Epidermal melanocyte (primary cell): Measurements from ENCODE around the gene INSRR.
A peak's percentile ranks its signal among the peaks of the same experiment; 100 is the strongest.

Source experiments
- DNase-seq: peaks from one replicate; pipeline ENCODE4 v3.0.0; 2011; ENCODE audit warnings: low spot score; ENCODE audit not compliant: insufficient read length

The INSRR gene

GRCh38 chr1:156833603-156834002, 25.3 kb downstream of the INSRR start:
- DNase-seq = no peak

- no peak for DNase-seq
These were observed 26.5 kb downstream of the INSRR start for GRCh38 chr1:156832434-156832833.

DNA sequence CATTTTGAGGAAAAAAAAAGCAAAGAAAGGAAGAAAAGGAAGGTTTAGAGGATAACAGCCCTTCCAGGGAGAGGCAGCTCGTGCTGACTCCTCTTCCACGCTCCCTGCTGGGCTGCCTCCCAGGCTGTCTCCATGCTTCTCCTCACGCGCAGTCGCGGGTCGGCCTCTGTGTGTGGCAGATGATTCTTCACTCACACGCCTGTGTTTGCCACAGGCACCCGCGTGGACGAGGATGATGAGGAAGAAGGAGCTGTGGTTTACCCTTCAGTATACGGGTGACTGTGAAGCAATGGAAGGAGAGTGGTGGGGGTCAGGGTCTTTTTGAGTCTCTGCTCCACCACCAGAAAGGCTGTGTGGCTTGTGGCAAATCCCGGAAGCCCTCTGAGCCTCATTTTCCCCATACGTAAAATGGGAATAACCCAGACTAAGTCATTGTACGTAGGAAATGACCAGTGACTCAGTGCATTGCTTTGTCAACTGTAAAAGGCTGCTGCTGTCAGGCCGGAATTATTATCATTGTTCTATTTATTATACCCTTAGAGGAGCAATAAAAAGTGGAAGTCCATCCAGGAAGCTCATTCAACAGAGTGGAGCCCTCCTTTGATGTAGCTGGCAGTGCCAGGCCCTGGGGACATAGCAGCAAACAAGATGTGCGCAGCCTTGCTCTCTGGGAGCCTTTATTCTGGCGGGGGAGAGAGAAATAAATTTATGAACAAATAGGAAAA, 30.4 kb downstream of the INSRR start:
- no peak for DNase-seq

- no peak for DNase-seq
These were observed 32.3 kb downstream of the INSRR start for GRCh38 chr1:156826630-156827029.

DNA sequence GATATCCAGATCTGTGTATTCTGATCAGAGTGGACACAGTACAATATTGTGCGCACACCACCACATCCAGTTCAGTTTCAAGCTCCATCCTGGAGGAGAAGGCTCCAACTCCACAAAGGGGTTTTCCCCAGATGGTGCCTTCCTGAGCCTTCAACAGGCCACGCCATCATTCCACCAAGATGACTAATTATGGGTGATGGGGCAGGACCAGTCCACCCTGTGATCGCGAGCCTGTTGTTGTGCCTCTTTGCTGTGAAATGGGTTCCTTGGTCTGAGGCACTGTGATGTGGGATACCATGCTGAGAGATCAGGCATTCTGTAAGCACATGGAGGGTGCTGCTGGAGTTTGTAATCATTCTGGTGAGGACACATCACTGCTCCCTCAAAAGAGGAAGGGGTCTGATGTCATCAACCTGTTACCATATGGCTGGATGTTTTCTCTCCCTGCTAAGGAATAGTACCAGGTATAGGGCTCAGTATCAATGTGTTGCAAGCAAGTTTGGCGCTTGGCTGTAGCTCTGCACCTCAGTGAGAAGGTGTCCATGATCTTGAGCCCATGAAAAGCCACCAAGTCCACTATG, 35.6 kb downstream of the INSRR start:
- no peak for DNase-seq

DNA sequence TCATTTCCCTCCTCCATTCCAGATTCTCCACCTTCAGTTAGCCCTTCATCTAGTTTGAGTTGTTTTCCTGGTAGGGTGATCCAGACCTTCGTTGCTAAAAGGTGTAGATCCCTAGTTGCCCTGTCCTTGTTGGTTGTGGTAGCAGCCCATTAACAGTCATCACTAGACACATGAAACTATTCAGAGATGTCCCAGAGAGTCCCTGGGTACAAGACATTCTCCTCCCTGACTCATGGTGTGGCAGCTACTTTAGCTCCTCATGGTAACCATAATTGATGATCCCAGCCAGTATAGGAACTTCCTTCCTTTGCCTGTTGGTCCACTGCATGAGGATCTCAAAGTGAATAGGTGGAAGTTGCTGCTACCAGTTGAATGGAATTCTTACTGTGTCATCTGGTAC, 36.2 kb downstream of the INSRR start:
- DNase-seq = no peak

GRCh38 chr1:156821801-156822200, 37.1 kb downstream of the INSRR start:
- no peak for DNase-seq

GRCh38 chr1:156816561-156817328, 42.2 kb downstream of the INSRR start, which contains the start of gene SH2D2A:
SH2D2A (minus strand) TSS chr1:156816848; CDS start chr1:156816708, 140 bp downstream.
- no peak for DNase-seq

DNA sequence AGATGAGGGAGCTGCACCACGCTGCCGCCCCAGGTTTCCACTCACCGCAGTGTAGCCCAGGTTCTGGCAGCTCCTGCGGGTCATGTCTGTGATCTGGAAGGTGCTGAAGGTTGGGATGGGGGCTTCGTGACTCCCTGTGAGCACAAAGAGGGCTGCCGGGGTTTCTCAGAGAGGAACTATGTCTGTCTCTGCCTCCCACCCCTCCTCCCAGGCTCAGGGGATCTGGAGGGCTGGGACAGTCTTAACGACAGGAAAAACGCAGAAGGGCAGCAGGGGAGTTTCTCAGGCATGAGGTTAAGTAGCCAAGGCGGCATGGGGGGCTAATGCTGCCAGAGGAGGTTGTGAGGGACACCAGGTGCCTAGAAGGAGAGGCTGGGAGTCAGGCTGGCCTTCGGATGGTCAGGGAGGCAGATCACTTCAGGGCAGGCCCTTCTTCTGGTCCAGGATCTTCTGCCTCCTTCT, 42.9 kb downstream of the INSRR start:
- no peak for DNase-seq

DNA sequence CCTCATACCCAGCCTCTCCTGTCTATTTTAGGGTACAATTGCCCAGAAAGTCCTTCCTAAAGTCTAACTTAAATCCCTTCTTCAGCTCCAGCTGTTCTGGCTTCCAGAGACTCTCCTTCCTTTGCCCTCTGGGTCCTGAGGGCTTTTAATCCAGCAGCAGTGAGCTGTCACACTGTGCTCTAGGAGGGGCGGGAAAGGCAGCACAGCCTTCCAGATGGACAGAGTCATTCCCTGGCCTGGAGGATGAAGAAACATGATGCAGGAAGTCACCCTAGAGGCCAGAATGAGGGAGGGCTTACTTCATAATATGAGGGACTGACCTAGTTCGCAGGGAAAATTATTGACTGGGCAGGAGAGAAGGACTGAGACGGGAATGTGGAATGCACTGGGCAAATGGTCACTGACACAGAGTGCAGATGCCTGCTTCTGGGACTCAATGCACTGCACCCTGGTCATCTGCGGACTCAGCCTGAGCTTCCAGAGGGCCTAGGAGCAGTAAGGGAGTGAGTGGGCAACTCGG, 43.5 kb downstream of the INSRR start:
- DNase-seq = no peak

DNA sequence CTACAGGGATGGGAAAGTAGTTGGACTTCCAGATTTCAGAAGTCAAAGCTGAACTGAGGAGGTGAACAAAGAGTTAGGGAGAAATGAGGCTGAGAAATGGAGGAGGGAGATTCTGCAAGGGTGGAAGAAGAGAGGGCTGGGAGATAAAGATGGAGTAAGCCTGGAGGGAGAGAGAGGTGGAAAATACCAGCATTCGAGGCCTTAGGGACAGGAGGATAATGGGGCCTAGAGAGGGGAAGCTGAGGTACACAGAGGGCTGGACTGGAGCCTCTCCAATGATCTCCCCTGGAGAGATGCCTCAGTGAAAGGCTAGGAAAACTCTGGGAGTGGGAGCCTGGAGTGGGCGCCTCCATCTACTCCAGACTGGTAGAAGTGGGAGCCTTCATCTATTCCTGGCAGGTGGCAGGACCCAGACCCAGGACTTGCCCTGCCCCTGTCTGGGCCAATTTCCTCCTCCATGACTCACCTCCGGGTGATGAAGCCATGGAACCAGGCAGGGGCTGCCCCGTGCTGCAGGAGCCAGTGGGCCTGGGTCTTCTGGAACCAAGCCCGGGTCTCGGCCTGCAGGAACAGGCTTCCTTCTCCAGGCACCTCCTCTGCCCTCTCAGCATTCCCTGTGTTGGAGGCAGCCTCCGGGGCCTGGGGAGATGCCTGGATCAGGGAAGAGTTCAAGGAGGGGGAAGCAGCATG, 44.2 kb downstream of the INSRR start:
- no peak for DNase-seq

- peak; percentile 64 for DNase-seq
These were observed 45.0 kb downstream of the INSRR start for GRCh38 chr1:156813750-156814570.

DNA sequence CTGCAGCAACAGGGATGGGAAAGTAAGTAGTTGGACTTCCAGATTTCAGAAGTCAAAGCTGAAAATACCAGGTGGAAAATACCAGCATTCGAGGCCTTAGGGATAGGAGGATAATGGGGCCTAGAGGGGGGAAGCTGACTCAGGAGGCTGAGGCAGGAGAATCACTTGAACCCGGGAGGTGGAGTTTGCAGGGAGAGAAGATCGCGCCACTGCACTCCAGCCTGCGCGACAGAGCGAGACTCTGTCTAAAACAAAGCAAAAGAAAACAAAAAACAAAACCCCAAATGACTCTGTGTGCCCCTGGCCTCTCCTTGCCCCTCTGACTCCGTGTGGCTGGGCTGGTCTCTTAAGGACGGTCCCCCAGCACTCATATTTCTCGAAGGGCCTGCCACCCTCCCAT, 45.6 kb downstream of the INSRR start:
- no peak for DNase-seq

DNA sequence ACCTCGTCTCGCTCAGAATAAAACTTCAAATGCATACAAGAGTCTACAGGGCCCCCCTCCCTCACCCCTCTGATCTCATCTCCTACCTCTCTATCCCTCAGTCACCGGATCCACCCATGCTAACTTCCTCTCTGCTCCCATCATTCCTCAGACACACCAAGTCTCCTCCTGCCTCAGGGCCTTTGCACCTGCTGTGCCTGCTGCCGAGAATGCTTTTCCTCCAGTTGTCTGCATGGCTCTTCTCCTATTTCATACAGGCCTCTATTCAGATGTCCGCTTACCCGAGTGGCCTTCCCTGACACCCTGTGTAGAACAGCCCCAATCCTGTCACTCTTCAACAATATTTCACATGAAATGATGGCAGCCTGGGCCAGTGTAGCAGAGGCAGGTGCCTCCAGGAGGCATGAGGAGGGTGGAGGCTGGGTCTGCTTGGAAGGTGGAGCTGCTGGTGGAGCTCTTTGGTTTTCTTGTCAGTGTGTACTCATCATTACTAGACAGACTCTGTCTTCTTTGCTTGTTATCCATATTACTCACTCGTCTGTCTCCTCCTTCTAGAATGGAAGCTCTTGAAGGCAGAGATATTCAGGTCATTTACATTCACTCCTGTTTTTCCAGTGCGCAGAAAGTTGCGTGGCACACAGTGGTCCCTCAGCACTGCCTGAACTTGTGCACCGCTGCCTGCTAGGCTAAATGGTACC, 46.5 kb downstream of the INSRR start:
- DNase-seq = no peak

- DNase-seq = no peak
These were observed 47.7 kb downstream of the INSRR start for GRCh38 chr1:156811168-156811567.

- no peak for DNase-seq
These were observed 49.1 kb downstream of the INSRR start for GRCh38 chr1:156809711-156810366.

- no peak for DNase-seq
These were observed 49.6 kb downstream of the INSRR start for GRCh38 chr1:156809281-156809680.

- DNase-seq = no peak
These were observed 50.5 kb downstream of the INSRR start for GRCh38 chr1:156808186-156809030.

DNA sequence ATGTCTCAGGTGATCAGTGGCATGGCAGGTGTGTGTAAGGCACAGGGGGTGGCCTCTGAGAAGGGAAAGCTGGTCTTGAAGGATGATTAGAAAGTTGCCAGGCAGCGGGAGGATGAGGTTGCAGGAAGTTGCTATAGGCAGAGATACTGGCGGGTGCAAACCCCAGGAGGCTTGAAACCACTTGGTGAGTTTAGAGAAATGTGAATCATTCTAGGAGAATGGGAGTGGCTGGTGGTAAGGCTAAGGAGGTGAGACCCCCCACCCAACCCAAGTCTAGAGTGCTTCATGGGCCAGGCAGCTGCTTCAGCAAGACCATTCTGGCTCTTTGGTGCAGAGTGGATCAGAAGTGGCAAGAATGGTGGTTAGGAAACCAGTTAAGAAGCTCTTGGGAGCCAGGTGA, 51.3 kb downstream of the INSRR start:
- no peak for DNase-seq
